ENCODE data around the gene TRPM3.
"Not testable (repeated sequence)": the region's sequence is repeated elsewhere in the genome, so short reads cannot be mapped to it uniquely, and the experiment has no call there.

TRPM3 gene

DNA sequence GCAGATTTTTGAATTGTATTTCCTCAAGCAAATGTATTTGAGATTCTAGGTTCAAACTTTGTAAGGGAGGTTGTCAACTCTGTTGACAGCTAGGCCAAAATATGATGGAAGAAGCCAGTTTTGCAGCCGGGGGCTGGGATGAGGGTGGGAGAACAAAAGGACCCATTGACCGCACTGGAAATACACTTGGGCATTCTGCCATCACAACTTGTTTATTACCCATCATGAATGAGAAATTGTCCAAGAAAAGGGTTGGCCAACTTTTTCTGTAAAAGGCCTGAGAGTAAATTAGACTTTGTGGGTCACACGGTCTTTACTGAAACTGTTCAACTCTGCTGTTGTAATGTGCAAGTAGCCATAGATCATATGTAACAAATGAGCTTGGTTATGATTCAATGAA lies 485.6 kb downstream of the TRPM3 start:
- no peak overlapping the region for H3K4me2 ChIP-seq
- H3K4me1 ChIP-seq (ENCODE audit: low read depth, poor library complexity, severe bottlenecking): no peaks in the 10 kb centered on the region
- no peaks in the 10 kb centered on the region for H3K36me3 ChIP-seq (ENCODE audit: insufficient read depth)
- no peak overlapping the region for H3K27ac ChIP-seq
- no peak overlapping the region for H3K4me3 ChIP-seq (IDR thresholded peaks at IDR 0.05; ENCODE audit: insufficient read depth, low read depth, low read length)
- H4K20me1 ChIP-seq (ENCODE audit: insufficient read depth): no peaks in the 10 kb centered on the region
- H3K79me2 ChIP-seq (ENCODE audit: insufficient read depth, low read depth): no peaks in the 10 kb centered on the region
- no peak overlapping the region for H3K9ac ChIP-seq
- TF ChIP-seq, protein P1, sequence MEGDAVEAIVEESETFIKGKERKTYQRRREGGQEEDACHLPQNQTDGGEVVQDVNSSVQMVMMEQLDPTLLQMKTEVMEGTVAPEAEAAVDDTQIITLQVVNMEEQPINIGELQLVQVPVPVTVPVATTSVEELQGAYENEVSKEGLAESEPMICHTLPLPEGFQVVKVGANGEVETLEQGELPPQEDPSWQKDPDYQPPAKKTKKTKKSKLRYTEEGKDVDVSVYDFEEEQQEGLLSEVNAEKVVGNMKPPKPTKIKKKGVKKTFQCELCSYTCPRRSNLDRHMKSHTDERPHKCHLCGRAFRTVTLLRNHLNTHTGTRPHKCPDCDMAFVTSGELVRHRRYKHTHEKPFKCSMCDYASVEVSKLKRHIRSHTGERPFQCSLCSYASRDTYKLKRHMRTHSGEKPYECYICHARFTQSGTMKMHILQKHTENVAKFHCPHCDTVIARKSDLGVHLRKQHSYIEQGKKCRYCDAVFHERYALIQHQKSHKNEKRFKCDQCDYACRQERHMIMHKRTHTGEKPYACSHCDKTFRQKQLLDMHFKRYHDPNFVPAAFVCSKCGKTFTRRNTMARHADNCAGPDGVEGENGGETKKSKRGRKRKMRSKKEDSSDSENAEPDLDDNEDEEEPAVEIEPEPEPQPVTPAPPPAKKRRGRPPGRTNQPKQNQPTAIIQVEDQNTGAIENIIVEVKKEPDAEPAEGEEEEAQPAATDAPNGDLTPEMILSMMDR (conservative IDR thresholded peaks at IDR 0.05; ENCODE audit: low read depth, low read length): no peak
- no peak overlapping the region for H2AFZ ChIP-seq (ENCODE audit: low read depth)
- H3K27me3 ChIP-seq (ENCODE audit: insufficient read depth, low read depth): no peaks in the 10 kb centered on the region

DNA sequence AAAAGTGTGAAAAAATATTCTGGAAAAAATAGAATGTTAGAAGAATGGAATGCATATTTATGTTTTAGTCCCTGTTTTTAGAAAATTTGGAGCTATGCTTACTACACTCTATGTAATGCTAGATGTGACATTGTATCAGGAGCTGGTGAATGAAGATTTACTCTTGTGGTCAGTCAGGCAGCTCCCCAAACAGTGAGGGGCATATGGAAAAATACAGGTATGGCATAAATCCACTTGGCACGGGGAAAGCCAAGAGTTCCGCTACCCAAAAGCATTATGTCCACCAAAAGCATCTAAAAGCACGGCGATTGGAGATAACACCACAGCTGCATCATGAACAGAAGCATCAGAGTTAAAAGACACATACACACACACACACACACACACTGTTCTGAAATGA lies 486.7 kb downstream of the TRPM3 start:
- TF ChIP-seq, protein P1 (conservative IDR thresholded peaks at IDR 0.05; ENCODE audit: low read depth, low read length): no peak
- H3K4me1 ChIP-seq (ENCODE audit: low read depth, poor library complexity, severe bottlenecking): no peaks in the 10 kb centered on the region
- no peak overlapping the region for H3K4me2 ChIP-seq
- H2AFZ ChIP-seq (ENCODE audit: low read depth): no peak overlapping the region
- no peak overlapping the region for H3K27ac ChIP-seq
- H3K27me3 ChIP-seq (ENCODE audit: insufficient read depth, low read depth): no peaks in the 10 kb centered on the region
- H3K79me2 ChIP-seq (ENCODE audit: insufficient read depth, low read depth): no peaks in the 10 kb centered on the region
- no peaks in the 10 kb centered on the region for H4K20me1 ChIP-seq (ENCODE audit: insufficient read depth)
- H3K9ac ChIP-seq: no peak overlapping the region
- H3K36me3 ChIP-seq (ENCODE audit: insufficient read depth): no peaks in the 10 kb centered on the region
- no peak overlapping the region for H3K4me3 ChIP-seq (IDR thresholded peaks at IDR 0.05; ENCODE audit: insufficient read depth, low read depth, low read length)

DNA sequence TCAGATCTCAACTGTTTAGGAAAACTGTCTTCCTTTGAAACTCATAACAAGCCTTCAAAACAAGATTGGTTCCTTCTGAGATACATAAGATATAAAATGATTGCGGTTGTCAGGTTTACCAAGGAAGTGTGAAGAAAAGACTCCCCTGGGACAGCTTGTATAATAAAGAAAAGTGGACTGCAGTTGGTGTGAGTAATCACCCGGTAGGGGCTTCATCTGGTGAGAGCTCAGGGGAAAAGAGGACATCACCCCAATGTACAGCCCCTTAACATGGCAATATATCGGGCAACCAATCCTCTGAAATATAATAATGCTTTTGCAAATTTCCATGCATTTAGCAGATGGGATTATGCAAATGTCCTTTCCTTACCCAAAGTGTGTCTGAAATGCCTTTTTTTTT lies 490.4 kb downstream of the TRPM3 start:
- H3K4me3 ChIP-seq (IDR thresholded peaks at IDR 0.05; ENCODE audit: insufficient read depth, low read depth, low read length): no peak overlapping the region
- no peaks in the 10 kb centered on the region for H3K27me3 ChIP-seq (ENCODE audit: insufficient read depth, low read depth)
- TF ChIP-seq, protein P1 (conservative IDR thresholded peaks at IDR 0.05; ENCODE audit: low read depth, low read length): no peak
- H3K4me1 ChIP-seq (ENCODE audit: low read depth, poor library complexity, severe bottlenecking): no peaks in the 10 kb centered on the region
- no peak overlapping the region for H3K9ac ChIP-seq
- no peak overlapping the region for H3K4me2 ChIP-seq
- no peaks in the 10 kb centered on the region for H3K79me2 ChIP-seq (ENCODE audit: insufficient read depth, low read depth)
- H3K27ac ChIP-seq: no peak overlapping the region
- no peaks in the 10 kb centered on the region for H3K36me3 ChIP-seq (ENCODE audit: insufficient read depth)
- no peak overlapping the region for H2AFZ ChIP-seq (ENCODE audit: low read depth)
- H4K20me1 ChIP-seq (ENCODE audit: insufficient read depth): no peaks in the 10 kb centered on the region

DNA sequence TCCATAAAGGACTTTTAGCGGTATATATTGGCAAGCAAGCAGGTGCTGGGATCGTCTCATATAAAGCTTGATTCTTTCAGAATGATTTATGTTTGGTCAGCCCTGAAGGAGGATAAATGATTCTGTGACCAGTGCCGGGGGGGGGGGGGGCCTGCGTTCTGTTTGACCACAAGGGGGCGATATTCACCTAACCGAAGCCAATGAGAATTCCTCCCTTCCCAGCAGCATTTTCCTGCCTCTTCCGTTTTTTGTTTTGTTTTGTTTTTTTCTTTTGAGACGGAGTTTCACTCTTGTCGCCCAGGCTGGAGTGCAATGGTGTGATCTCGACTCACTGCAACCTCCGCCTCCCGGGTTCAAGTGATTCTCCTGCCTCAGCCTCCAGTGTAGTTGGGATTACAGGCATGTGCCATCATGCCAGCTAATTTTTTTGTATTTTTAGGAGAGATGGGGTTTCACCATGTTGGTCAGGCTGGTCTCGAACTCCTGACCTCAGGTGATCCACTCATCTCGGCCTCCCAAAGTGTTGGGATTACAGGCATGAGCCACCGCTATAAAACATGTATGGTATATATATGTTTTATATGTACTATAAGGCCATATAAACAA lies 492.2 kb downstream of the TRPM3 start:
- H3K9ac ChIP-seq; H4K20me1 ChIP-seq (ENCODE audit: insufficient read depth); H3K27ac ChIP-seq; H3K36me3 ChIP-seq (ENCODE audit: insufficient read depth); H3K4me2 ChIP-seq; H3K4me3 ChIP-seq (IDR thresholded peaks at IDR 0.05; ENCODE audit: insufficient read depth, low read depth, low read length); H3K79me2 ChIP-seq (ENCODE audit: insufficient read depth, low read depth); H3K4me1 ChIP-seq (ENCODE audit: low read depth, poor library complexity, severe bottlenecking); H2AFZ ChIP-seq (ENCODE audit: low read depth); H3K27me3 ChIP-seq (ENCODE audit: insufficient read depth, low read depth): not testable (repeated sequence)
- TF ChIP-seq, protein P1 (conservative IDR thresholded peaks at IDR 0.05; ENCODE audit: low read depth, low read length): 0 out of 2 replicates have a peak, but pooled peaks have one; percentile 25

Measured in KMS-11 (cell line).